Stimulated activated CD4-positive, alpha-beta T cell treated with anti-CD3 and anti-CD28 coated beads, TNF-alpha, amount 100 ng/mL, for 48 hours (primary cell): Measurements from ENCODE around the gene PGAM2.
A peak's percentile ranks its signal among the peaks of the same experiment; 100 is the strongest.

Experiments used
- DNase-seq, 3 donors: peaks; one replicate each; pipeline ENCODE4 v3.0.0-alpha.2; 2020; ENCODE audit warnings: low read depth in 3 of 3

PGAM2 gene

DNA sequence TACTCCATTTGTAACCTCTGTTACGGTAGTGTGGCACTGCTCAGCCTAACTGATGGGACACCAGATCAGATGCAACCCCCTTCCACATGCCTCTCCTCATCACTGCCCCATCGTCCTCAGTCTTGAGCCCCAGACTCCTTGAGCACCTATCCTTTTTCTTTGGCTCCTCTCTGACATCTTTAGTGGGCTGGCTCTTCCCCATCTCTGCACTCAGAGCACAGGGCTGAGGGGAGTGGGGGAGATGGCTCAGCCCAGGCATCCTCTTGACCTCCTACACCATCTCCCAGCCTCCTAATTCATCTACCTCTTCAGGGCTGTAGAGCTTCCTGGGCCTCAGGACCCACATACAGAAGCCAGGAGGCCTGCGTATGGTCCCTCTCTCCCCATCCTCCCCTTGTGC is 18.4 kb upstream of the PGAM2 start:
- no peak for DNase-seq

DNA sequence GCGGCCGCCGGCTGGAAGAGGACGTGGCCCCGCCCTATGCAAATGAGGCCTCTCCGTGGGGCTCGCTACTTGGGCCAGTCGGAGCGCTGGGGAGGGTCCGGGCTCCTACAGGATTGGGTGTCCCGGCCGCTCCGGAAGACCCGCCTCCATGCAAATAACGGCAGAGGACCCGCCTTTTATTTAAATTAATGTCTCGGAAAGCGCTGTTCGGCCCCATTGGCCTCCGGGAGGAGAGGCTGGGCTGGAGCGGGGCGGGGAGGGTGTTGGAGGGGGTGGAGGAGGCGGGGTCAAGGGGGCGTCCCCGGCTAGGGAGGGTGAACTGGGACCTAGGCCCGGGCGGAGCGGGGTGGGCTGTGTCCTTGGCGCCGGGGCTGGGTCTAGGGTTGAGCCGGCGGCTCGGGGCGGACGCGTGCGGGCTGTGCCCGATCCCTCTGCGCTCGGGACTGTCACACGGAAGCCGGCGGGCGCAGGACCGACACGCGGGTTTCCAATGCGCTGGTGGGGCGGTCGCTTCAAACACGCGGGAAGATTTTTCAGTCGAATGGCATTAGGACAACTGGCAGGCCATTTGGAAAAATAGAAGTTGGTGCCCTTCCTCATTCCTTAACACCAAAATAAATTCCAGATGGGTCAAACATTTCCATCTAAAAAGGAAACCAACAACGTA is 17.3 kb upstream of the PGAM2 start:
- peak; percentile 94 to 99 (median 99) for DNase-seq

DNA sequence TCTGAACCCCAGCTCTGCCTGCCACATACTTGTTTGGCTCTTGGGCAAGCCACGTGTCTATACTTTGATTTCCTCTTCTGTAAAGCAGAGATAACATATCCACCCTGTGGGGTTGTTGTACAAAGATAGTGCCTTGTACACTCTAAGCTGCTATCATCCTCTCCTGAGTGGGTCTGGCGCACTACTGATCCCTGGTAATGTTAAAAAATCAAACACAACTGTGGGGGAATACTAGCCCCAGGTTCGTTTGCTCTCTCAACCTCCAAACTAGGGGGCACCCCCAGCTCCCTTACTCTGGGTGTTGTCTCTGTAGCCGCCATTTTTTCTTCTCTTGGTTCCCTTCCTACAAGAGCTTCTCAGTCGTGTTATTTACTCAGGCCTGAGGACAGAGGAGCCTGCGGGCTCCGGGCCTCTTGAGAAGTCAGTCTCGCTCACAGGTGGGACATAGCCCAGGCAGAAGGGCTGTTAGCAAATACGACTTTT is 15.9 kb upstream of the PGAM2 start:
- no peak for DNase-seq

DNA sequence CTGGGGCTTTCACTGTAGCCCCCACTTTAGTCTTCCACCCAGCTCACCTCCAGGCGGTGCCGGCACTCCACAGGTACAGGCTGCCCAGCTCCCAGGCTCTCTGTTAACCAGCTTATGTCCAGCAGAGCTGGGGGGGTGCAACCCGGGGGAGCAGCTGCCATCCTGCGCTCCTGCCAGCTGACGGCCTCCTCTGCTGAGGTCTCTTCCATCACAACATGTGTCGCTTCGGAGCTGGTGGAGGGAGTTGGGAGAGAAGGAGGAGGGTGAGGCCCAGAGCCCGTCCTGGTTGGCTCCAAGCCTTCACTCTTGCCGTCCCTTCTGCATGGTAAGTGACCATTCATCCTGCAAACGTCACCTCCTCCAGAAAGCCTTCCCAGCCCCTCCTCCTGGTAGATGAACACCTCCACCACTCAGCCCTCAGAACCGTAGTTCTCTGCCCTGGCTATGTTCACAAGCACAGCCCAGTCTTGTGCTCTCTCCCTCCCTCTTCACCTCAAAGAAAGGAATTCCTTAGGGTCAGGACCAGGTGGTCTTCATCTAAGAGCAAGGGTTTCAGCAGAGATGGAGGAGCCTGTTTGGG is 15.4 kb upstream of the PGAM2 start:
- no peak for DNase-seq

DNA sequence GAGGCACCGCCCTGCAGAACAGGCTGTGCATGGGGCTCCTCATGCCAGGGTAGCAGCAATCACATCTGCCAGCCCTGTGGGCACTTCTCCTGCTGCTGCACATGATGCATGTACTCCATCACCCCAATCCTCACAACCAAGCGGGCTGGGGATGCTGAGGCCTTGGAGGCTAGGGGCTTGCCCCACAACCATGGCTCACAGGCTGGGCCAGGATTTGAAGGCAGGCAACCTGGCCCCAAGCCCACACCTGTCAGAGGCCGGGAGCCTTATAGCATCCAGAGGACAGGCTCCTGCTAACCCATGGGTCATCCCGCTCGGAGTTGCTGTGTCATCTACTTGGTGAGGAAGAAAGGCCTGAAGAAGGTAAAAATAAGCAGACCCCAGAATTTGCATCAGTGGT is 14.8 kb upstream of the PGAM2 start:
- DNase-seq, result no peak

DNA sequence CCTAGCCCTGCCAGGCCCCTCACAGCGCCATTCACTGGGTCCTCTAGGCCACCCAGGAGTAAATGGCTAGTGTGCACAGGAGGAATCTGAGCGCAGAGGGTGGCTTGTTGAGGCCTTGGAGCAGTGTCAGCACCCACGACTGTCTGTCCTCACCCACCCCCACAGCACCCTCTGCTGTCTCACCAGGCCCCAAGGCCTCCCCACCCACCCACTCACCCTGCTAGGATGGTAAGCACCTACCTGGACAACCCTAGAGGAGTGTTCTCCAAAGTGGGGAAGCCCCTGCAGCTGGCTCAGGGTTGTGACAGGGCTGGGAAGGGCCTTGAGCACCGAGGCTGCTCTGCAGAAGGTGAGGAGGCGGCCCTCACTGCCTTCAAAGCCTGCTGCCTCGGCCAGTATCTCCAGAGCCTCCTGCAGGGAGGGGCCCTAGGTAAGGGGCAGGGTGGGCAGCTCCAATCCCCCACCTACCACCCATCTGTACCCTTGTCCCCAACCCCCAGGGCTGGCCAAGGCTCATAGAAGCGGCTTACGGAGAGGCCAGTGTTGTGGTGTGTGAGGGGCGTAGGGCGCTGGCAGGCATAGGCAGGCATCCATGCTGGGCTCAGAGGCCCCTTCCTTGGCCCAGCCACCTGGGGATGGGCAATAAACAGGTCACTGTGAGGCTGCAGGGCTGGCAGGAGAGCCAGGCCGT is 14.1 kb upstream of the PGAM2 start:
- DNase-seq, result no peak

DNA sequence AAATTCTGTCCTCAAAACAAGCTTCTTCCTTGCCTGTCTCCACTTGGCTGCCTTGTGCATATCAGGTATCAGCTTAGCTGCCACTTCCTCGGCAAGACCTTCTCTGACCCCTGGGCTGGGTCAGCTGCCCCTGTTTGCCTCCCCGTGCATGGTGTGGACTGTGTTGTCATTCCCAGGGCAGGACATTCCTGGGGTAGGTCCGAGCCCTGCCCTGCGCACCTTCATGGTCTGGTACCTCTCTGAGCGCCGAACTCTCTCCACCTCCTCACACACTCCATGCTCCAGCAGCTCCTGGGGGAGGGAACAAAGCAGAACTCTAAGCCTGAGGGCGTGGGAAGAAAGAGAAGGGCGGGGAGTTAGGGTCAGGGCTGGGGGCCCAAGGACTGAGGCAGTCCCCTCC is 13.2 kb upstream of the PGAM2 start:
- no peak for DNase-seq

DNA sequence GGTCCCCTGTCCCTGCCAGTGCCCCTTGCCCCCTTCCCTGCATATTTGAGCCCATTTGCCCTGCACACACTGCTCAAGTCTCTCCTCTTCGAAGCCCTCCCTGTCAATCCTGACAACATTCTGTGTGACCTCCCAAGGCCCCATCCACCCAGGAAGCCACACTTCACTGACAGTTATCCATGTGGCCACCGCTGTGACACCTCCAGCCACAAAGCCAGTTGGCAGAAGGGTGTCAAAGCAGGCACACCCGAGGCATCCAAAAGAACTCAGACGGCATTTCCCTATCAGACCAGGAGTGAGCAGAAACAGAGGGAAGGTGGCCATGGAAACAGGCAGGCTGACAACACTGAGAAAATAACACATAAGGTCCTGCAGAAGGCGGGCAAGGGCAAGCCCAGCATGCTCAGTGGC is 12.3 kb upstream of the PGAM2 start:
- no peak for DNase-seq

DNA sequence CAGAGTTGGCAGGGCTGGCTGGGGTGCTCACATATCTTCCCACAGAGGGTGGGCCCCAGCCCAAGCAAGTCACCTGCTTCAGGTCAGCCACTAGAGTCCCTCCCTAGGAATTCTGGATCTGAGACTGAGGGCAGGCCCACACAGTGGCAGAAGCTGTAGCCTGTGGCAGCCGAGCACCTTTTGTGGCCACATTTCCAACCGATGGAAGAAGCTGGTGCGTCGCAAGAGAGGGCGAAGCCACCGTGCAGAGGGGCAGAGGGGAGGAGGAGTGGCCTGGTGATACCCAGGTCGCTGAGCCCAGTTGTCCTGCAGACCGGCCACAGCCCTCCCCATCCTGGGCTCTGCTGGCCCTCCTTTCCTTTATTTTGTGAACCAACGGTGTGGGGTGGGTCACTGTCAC is 11.7 kb upstream of the PGAM2 start:
- DNase-seq, result no peak

DNA sequence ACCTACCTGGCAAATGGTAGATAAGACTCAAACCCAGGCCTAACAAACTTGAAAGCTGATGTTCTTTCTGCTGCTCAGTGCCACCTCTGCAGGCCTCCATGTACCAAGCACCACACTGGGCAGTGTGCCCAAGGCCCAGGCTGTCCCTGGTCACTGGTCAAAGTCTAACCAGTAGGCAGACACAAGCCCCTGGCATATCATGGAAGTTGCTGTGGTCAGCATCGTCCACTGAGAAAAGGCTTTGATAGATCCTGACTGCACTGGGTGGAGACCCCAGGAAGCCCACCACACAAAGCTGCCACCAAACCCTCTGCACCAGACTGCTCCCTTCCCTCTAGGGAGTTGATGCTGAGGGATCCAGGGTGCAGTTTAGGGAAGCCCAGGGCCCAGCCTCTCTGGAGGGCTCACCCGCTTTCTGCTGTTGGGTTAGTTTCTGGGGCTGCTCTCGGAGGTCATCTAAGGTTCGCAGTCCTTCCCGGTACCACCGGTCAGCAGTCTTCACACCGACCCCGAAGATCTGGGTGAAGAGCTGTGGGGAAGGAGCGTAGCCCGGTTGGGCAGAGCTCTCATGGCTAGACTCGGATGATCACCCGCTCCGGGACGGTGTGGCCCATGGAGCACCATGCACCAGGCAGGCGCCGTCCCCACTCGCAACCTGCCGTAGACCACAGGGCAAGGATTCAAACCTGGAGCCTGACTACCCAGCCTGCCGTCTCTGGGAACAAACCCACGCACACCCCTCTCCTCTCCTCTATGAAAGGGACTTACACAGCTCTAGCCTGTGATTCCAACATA is 10.9 kb upstream of the PGAM2 start:
- no peak for DNase-seq

DNA sequence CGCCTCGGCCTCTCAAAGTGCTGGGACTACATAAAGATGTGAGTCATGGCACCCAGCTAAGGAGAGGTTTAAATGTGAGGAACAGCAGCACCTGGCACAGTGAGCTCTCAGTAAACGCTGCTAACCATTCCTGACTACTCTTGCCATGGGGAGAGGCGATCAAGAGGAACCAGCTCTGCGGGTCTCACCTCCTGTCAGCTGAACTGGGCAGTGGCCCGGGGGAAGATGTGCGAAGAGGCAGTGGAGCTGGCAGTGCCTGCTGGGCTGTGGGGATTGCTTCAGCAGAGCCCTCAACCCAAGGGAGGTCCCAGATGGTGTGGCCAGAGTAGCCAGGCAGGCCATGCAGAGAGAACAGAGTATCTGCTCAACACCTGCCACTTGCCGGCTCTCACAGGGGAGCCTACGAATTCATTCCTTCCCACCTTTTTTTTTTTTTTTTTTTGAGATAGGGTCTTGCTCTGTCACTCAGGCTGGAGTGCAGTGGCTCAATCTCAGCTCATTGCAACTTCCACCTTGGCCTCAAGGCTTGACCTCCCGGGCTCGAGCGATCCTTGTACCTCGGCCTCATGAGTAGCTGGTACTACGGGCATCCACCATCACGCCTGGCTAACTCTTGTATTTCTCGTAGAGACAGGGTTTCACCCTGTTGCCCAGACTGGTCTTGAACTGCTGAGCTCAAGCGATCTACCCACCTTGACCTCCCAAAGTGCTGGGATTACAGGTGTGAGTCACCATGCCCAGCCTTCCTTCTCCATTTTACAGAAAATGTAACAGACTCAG is 10.1 kb upstream of the PGAM2 start:
- no peak for DNase-seq

DNA sequence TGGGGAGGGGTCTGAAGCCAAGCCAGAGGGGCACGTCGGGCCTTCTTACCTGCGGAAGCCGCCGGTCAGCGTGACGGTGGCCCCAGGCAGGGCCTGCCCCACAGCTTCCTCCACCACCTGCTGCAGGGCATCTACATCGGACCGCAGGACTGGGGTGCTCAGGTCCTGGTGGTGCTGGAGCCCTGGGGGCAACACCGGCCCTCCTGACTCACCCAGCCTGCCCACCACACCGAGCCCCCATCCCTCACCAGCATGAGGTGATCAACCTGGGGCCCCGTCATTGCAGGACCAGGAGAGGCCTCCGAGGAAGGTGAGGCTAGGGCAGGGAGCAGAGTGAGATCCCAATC is 9.0 kb upstream of the PGAM2 start:
- DNase-seq, result no peak

DNA sequence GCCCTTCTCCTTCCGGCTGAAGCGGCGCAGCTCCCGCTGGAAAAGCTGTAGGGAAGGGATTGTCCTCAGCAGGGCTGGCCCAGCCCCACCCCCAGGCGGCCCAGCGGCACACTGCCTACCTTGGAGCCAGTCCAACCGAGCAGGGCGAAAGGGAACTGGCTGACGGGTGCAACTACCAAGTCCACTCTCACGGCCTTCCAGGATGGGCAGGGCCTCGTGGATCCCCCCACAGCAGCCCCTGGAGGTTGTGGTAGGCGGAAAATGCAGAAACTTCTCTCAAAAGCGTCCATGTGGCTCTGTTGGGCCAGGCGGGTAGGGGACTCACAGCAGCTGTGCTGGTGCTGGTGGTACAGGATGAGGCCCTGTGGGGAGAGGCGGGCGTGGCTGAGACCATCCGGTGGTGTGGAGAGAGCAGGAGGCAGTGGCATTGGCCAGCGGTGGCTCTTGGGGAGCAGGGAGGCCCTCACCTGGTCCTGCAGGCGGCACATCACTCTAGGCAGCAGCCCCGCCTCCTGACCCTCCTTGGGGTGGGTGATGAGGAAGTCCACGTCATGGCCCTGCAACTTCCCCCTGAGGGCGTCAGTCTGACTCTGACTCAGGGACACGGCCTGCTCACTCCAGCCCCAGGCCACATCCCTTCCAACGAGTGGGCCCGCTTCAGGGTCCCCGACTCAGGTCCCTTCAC is 8.4 kb upstream of the PGAM2 start:
- DNase-seq, result peak in 1 of 3 donors; percentile 29

DNA sequence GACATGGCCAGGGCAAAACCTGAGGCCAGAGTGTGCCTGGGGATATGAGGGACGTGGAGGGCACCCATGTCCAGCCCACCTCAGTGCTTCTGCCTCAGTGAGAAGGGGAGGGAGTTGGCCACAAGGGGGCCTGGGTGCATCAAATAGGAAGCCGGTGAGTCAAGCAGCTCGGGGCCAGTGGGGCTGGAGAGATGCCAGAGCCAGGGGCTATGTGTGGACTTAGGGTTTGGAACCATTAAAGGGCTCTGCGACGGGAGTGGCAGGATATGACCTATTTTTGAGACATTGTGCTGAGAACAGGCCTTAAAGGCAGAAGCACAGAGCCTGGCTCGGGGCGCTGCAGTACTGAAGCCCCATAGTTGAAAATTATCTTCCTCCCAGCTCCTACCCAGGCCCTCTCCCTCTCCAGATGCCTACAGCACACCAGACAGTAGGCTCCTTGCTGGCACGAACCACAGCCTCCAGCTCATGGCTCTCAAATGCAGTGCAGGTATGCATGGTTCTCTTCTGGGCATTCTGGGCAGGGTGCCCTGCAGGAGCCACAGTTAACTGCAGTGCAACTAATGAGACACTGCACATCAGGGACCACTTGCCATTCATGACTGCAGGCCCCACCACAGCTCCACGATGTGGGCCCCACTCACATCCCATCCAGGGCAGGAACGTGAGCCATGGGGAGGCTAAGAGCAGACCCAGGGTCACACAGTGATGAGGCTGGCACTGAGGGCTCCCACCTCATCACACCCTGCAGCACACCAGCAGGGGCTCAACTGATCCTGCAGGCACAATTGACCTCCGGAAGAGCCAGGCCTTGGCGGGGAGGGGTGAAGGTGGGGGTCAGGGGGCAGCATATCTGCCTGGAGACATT is 7.2 kb upstream of the PGAM2 start:
- DNase-seq, result no peak

DNA sequence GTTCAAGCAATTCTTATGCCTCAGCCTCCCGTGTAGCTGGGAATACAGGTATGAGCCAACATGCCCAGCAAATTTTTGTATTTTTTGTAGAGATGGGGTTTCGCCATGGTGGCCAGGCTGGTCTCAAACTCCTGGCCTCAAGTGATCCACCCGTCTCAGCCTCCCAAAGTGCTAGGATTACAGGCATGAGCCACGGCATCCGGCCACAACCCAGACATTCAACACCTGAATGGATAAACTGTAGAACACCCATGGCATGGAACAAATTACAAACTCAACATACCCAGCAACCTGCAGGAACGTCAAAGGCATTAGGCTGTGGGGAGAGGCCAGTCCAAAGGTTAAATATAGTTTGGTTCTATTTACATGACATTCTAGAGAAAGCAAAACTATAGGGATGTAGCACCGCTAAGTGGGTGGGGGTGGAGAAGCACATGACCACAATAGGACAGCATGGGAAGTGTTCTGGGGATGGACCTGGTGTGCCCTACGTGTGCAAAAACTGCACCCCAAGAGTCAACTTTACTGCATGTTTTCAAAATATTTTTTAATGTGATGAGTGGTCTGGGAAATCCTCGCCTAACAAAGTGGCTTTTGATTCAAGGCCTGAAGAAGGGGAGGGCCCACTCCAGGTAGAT is 6.5 kb upstream of the PGAM2 start:
- no peak for DNase-seq

DNA sequence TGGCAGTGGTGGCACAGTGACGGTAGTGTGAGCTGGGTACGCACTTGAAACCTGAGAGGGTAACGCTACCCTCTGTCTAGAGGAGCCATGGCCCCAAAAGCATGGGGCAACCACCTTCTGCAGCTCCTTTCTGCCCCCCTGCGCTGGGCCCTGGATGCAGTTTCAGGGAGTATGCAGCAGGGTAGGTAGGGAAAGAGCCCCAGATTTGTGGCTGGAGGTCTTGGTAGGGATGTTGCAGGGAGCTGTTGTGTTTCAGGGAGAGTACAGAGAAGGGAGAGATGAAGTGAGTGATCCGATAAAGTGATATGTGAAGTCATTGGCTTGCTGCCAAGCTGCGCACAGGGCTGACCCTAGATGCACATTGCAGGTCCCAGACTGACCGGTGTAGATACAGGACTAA is 2.7 kb upstream of the PGAM2 start:
- no peak for DNase-seq

DNA sequence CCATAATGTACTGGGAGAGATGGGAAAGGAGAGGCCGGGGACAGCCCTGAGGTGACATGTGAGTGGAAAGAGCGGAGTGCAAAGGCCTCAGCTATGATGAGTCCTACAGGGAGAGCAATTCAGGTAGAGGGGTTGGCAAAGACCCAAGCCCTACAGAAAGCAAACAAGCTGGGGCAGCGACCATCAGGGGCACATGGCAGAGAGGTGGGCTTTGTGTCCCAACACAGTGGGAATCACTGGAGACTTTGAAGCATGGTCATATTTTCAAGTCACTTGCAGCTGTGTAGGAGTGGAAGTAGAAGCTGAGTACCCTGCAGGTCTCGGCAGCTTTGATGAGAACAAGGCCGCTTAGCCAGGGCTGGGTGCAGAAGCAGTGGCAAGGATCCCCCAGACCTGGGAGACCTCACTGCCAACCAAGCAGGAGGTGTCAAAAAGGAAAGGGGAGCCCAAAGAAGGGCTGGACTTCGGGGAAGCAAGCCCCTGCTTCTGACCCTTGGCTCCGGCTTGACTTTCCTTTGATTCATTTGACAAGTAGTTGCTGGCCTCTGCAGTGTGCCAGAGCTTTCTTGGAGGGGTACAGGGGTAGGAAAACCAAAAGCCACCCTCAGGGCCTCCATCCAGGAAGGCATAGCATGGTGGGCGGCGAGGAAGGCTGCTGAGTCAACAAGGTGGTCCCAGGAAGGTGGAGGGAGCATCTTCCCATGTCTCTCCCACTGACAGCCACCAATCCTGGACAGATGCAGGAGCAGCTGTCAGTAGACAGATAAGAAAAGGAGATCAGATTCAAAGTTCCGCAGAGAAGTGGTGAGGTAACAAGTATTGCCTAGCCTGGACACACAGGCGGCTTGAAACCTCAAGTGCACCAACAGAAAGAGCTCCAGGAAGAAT is 1.9 kb upstream of the PGAM2 start:
- no peak for DNase-seq

DNA sequence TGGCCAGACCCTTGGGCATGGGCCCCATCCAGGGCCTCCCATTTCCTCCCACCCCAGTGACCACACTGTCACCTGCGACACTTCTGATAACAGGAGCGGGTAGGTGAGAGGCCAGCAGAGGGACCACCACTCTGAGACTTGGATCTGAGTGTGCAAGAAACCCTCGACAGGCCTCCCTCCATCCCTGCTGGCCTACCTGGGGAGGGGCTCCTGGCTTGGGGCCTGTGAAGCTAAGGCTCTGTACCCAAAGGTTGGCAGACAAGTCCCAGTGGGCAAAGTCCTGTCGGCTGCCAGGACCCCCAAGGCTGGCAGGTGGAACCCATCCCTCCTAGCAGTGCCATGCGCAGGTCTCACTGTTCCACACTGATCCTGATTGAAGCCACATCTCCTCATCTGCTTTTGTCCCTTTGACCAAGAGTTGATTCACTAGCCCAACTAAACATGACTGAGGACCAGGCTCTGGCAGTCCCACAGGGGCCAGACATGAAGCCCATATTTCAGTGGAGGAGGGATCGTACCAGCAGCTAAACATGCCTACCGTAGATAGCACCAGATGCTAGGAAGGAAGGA is 1.2 kb upstream of the PGAM2 start:
- DNase-seq, result no peak
